Measurements from ENCODE around the gene CHST11. TPM values are rescaled to one million over a fixed set of nuclear protein-coding genes. Genes with fewer than 3 reads are reported as not detected.

The CHST11 gene
- total and polyA plus RNA-seq, 7 experiments from 2014 or later = 23.4 to 74.3 (median 32.0) TPM

- peaks cover 0 to 4% (median 0%) of the 10 kb centered on the region in 5 donors for H3K36me3 Mint-ChIP-seq
- no peak overlapping the region for H3K27ac Mint-ChIP-seq
- Histone ChIP-seq H3K36me3 (ENCODE audit: control insufficient read depth in 2 of 3, insufficient read depth in 3 of 3, low read length in 3 of 3) (no peaks in the 10 kb centered on the region), H3K27me3 (ENCODE audit: control insufficient read depth in 2 of 2, insufficient read depth in 2 of 2, low read length in 2 of 2) (no peaks in the 10 kb centered on the region), H3K9me3 (ENCODE audit: control insufficient read depth in 2 of 3, low read length in 3 of 3) (no peaks in the 10 kb centered on the region), H3K27ac (ENCODE audit: low read depth, low read length) (no peak overlapping the region), H3K4me3 (ENCODE audit: low read length) (no peak overlapping the region), H3K4me1 (ENCODE audit: control insufficient read depth in 2 of 2, insufficient read depth in 2 of 2, low read length in 2 of 2) (no peaks in the 10 kb centered on the region)
- intact Hi-C loops (cut with micrococcal nuclease) = no loop called here
- ChIA-PET CTCF (no interaction called here), POLR2A (no interaction called here)
- peaks cover 0 to 8% (median 3%) of the 10 kb centered on the region in 11 donors for H3K9me3 Mint-ChIP-seq
- H3K4me1 Mint-ChIP-seq = peaks cover 0 to 4% (median 0%) of the 10 kb centered on the region in 7 donors
- DNase-seq = no peak
- no peak for ATAC-seq
- H3K4me3 Mint-ChIP-seq = no peak overlapping the region
- peaks cover 0 to 5% (median 0%) of the 10 kb centered on the region in 5 donors for H3K27me3 Mint-ChIP-seq
Measured at GRCh38 chr12:104426926-104427546, 29.7 kb upstream of the CHST11 start.

GRCh38 chr12:104427547-104427938 is 29.2 kb upstream of the CHST11 start:
- H3K27ac ChIP-seq (ENCODE audit: low read depth, low read length) = no peak overlapping the region
- CTCF ChIA-PET = no interaction called here
- intact Hi-C loops (cut with micrococcal nuclease) = no loop called here
- Mint-ChIP-seq H3K9me3 (peaks cover 0 to 8% (median 3%) of the 10 kb centered on the region in 11 donors), H3K4me1 (peaks cover 0 to 4% (median 0%) of the 10 kb centered on the region in 7 donors), H3K36me3 (peaks cover 0 to 4% (median 0%) of the 10 kb centered on the region in 5 donors), H3K27me3 (peaks cover 0 to 5% (median 1%) of the 10 kb centered on the region in 5 donors), H3K4me3 (no peak overlapping the region), H3K27ac (no peak overlapping the region)
- peak; percentile 60 for ATAC-seq
- POLR2A ChIA-PET = no interaction called here
- no peaks in the 10 kb centered on the region for H3K36me3 ChIP-seq (ENCODE audit: control insufficient read depth in 2 of 3, insufficient read depth in 3 of 3, low read length in 3 of 3)
- DNase-seq = no peak
- H3K27me3 ChIP-seq (ENCODE audit: control insufficient read depth in 2 of 2, insufficient read depth in 2 of 2, low read length in 2 of 2) = no peaks in the 10 kb centered on the region
- no peaks in the 10 kb centered on the region for H3K4me1 ChIP-seq (ENCODE audit: control insufficient read depth in 2 of 2, insufficient read depth in 2 of 2, low read length in 2 of 2)
- H3K4me3 ChIP-seq (ENCODE audit: low read length) = no peak overlapping the region
- no peaks in the 10 kb centered on the region for H3K9me3 ChIP-seq (ENCODE audit: control insufficient read depth in 2 of 3, low read length in 3 of 3)

GRCh38 chr12:104433061-104433460 is 23.7 kb upstream of the CHST11 start:
- ChIA-PET CTCF (no interaction called here), POLR2A (no interaction called here)
- DNase-seq = no peak
- intact Hi-C loops (cut with micrococcal nuclease) = no loop called here
- Histone ChIP-seq H3K36me3 (ENCODE audit: control insufficient read depth in 2 of 3, insufficient read depth in 3 of 3, low read length in 3 of 3) (no peaks in the 10 kb centered on the region), H3K27ac (ENCODE audit: low read depth, low read length) (no peak overlapping the region), H3K27me3 (ENCODE audit: control insufficient read depth in 2 of 2, insufficient read depth in 2 of 2, low read length in 2 of 2) (no peaks in the 10 kb centered on the region), H3K4me3 (ENCODE audit: low read length) (no peak overlapping the region), H3K4me1 (ENCODE audit: control insufficient read depth in 2 of 2, insufficient read depth in 2 of 2, low read length in 2 of 2) (no peaks in the 10 kb centered on the region), H3K9me3 (ENCODE audit: control insufficient read depth in 2 of 3, low read length in 3 of 3) (no peaks in the 10 kb centered on the region)
- Mint-ChIP-seq H3K4me3 (no peak overlapping the region), H3K27me3 (peaks cover 4 to 22% (median 10%) of the 10 kb centered on the region in 5 donors), H3K9me3 (peaks cover 0 to 7% (median 0%) of the 10 kb centered on the region in 11 donors), H3K36me3 (no peaks in the 10 kb centered on the region), H3K4me1 (peaks cover 0 to 7% (median 0%) of the 10 kb centered on the region in 7 donors), H3K27ac (no peak overlapping the region)
- no peak for ATAC-seq

GRCh38 chr12:104434129-104434528 is 22.6 kb upstream of the CHST11 start:
- H3K27ac ChIP-seq (ENCODE audit: low read depth, low read length) = no peak overlapping the region
- H3K4me1 Mint-ChIP-seq = peaks cover 0 to 7% (median 0%) of the 10 kb centered on the region in 7 donors
- ATAC-seq (no peak), DNase-seq (no peak)
- peaks cover 0 to 4% (median 0%) of the 10 kb centered on the region in 11 donors for H3K9me3 Mint-ChIP-seq
- ChIA-PET CTCF (no interaction called here), POLR2A (no interaction called here)
- H3K36me3 ChIP-seq (ENCODE audit: control insufficient read depth in 2 of 3, insufficient read depth in 3 of 3, low read length in 3 of 3) = no peaks in the 10 kb centered on the region
- peaks cover 4 to 22% (median 10%) of the 10 kb centered on the region in 5 donors for H3K27me3 Mint-ChIP-seq
- H3K36me3 Mint-ChIP-seq = no peaks in the 10 kb centered on the region
- no peaks in the 10 kb centered on the region for H3K27me3 ChIP-seq (ENCODE audit: control insufficient read depth in 2 of 2, insufficient read depth in 2 of 2, low read length in 2 of 2)
- intact Hi-C loops (cut with micrococcal nuclease) = no loop called here
- no peaks in the 10 kb centered on the region for H3K9me3 ChIP-seq (ENCODE audit: control insufficient read depth in 2 of 3, low read length in 3 of 3)
- no peak overlapping the region for H3K27ac Mint-ChIP-seq
- no peaks in the 10 kb centered on the region for H3K4me1 ChIP-seq (ENCODE audit: control insufficient read depth in 2 of 2, insufficient read depth in 2 of 2, low read length in 2 of 2)
- H3K4me3 ChIP-seq (ENCODE audit: low read length) = no peak overlapping the region
- no peak overlapping the region for H3K4me3 Mint-ChIP-seq

GRCh38 chr12:104435175-104435574 is 21.6 kb upstream of the CHST11 start:
- Histone ChIP-seq H3K27ac (ENCODE audit: low read depth, low read length) (no peak overlapping the region), H3K36me3 (ENCODE audit: control insufficient read depth in 2 of 3, insufficient read depth in 3 of 3, low read length in 3 of 3) (no peaks in the 10 kb centered on the region), H3K4me3 (ENCODE audit: low read length) (no peak overlapping the region), H3K9me3 (ENCODE audit: control insufficient read depth in 2 of 3, low read length in 3 of 3) (no peaks in the 10 kb centered on the region), H3K4me1 (ENCODE audit: control insufficient read depth in 2 of 2, insufficient read depth in 2 of 2, low read length in 2 of 2) (no peaks in the 10 kb centered on the region), H3K27me3 (ENCODE audit: control insufficient read depth in 2 of 2, insufficient read depth in 2 of 2, low read length in 2 of 2) (no peaks in the 10 kb centered on the region)
- peaks cover 4 to 22% (median 10%) of the 10 kb centered on the region in 5 donors for H3K27me3 Mint-ChIP-seq
- no peak overlapping the region for H3K4me3 Mint-ChIP-seq
- ChIA-PET CTCF (no interaction called here), POLR2A (no interaction called here)
- intact Hi-C loops (cut with micrococcal nuclease) = no loop called here
- DNase-seq (no peak), ATAC-seq (no peak)
- H3K36me3 Mint-ChIP-seq = no peaks in the 10 kb centered on the region
- H3K27ac Mint-ChIP-seq = no peak overlapping the region
- H3K9me3 Mint-ChIP-seq = peaks cover 0 to 4% (median 0%) of the 10 kb centered on the region in 11 donors
- peaks cover 0 to 7% (median 0%) of the 10 kb centered on the region in 7 donors for H3K4me1 Mint-ChIP-seq

GRCh38 chr12:104435765-104436164 is 21.0 kb upstream of the CHST11 start:
- CTCF ChIA-PET = interaction anchor here (1.0 kb wide), 1 partner anchor 10 kb away, joined by 3 read pairs; no protein-coding TSS in a partner anchor
- Mint-ChIP-seq H3K27me3 (peaks cover 4 to 22% (median 10%) of the 10 kb centered on the region in 5 donors), H3K9me3 (peaks cover 0 to 4% (median 0%) of the 10 kb centered on the region in 11 donors), H3K4me1 (peaks cover 0 to 7% (median 0%) of the 10 kb centered on the region in 7 donors), H3K27ac (no peak overlapping the region), H3K36me3 (no peaks in the 10 kb centered on the region), H3K4me3 (no peak overlapping the region)
- Histone ChIP-seq H3K4me1 (ENCODE audit: control insufficient read depth in 2 of 2, insufficient read depth in 2 of 2, low read length in 2 of 2) (no peaks in the 10 kb centered on the region), H3K27ac (ENCODE audit: low read depth, low read length) (no peak overlapping the region), H3K9me3 (ENCODE audit: control insufficient read depth in 2 of 3, low read length in 3 of 3) (no peaks in the 10 kb centered on the region), H3K4me3 (ENCODE audit: low read length) (no peak overlapping the region), H3K27me3 (ENCODE audit: control insufficient read depth in 2 of 2, insufficient read depth in 2 of 2, low read length in 2 of 2) (no peaks in the 10 kb centered on the region), H3K36me3 (ENCODE audit: control insufficient read depth in 2 of 3, insufficient read depth in 3 of 3, low read length in 3 of 3) (no peaks in the 10 kb centered on the region)
- POLR2A ChIA-PET = no interaction called here
- intact Hi-C loops (cut with micrococcal nuclease) = no loop called here
- DNase-seq = no peak
- ATAC-seq = no peak

GRCh38 chr12:104436790-104437189 is 20.0 kb upstream of the CHST11 start:
- no peaks in the 10 kb centered on the region for H3K9me3 ChIP-seq (ENCODE audit: control insufficient read depth in 2 of 3, low read length in 3 of 3)
- no peaks in the 10 kb centered on the region for H3K36me3 Mint-ChIP-seq
- ChIA-PET POLR2A (interaction anchor here (0.5 kb wide), 1 partner anchor 551 kb away, joined by 4 read pairs; no protein-coding TSS in a partner anchor), CTCF (no interaction called here)
- no peaks in the 10 kb centered on the region for H3K27me3 ChIP-seq (ENCODE audit: control insufficient read depth in 2 of 2, insufficient read depth in 2 of 2, low read length in 2 of 2)
- no peak overlapping the region for H3K27ac ChIP-seq (ENCODE audit: low read depth, low read length)
- no peaks in the 10 kb centered on the region for H3K4me1 ChIP-seq (ENCODE audit: control insufficient read depth in 2 of 2, insufficient read depth in 2 of 2, low read length in 2 of 2)
- H3K4me3 ChIP-seq (ENCODE audit: low read length) = no peak overlapping the region
- H3K27ac Mint-ChIP-seq = no peak overlapping the region
- H3K9me3 Mint-ChIP-seq = peaks cover 0 to 4% (median 0%) of the 10 kb centered on the region in 11 donors
- intact Hi-C loops (cut with micrococcal nuclease) = no loop called here
- no peak overlapping the region for H3K4me3 Mint-ChIP-seq
- DNase-seq = no peak
- ATAC-seq = no peak
- H3K4me1 Mint-ChIP-seq = peaks cover 0 to 6% (median 0%) of the 10 kb centered on the region in 7 donors
- no peaks in the 10 kb centered on the region for H3K36me3 ChIP-seq (ENCODE audit: control insufficient read depth in 2 of 3, insufficient read depth in 3 of 3, low read length in 3 of 3)
- H3K27me3 Mint-ChIP-seq = peaks cover 4 to 20% (median 10%) of the 10 kb centered on the region in 5 donors
